Heart right ventricle (tissue), 16 donors: ENCODE measurements around the gene PEX26. TPM values are rescaled to one million over a fixed set of nuclear protein-coding genes. Genes with fewer than 3 reads are reported as not detected.

ENCODE experiments used
- ATAC-seq, 8 donors: fragments of 200-7000 bp; cut with Tn5 transposase; one replicate each; pipeline ENCODE4 v1.9.1; 2020; ENCODE audit warnings: mild to moderate bottlenecking in 8 of 8, moderate library complexity in 8 of 8, moderate number of reproducible peaks in 1 of 8
- DNase-seq, 2 donors: peaks; one replicate each; pipeline ENCODE4 v3.0.0-alpha.2; 2020
- H3K27ac ChIP-seq, 10 donors: fragments of 200-600 bp; sonication (generic) in 2 of 10; one replicate each; pipeline versions ENCODE4 v1.5.0 to v1.8.0; 2020 to 2022; ENCODE audit warnings: mild to moderate bottlenecking in 3 of 10
- H3K27me3 ChIP-seq, 7 donors: fragments of 200-600 bp; one replicate each; pipeline ENCODE4 v1.8.0; 2021 to 2022; ENCODE audit warnings: mild to moderate bottlenecking in 2 of 7
- H3K36me3 ChIP-seq, 9 donors: fragments of 200-600 bp; sonication (generic) in 1 of 9; one replicate each; pipeline versions ENCODE4 v1.5.0 to v1.8.0; 2020 to 2022; ENCODE audit warnings: mild to moderate bottlenecking in 2 of 9
- H3K4me1 ChIP-seq, 9 donors: fragments of 200-600 bp; sonication (generic) in 1 of 9; one replicate each; pipeline versions ENCODE4 v1.5.0 to v1.8.0; 2020 to 2022; ENCODE audit warnings: mild to moderate bottlenecking in 4 of 9
- H3K4me3 ChIP-seq, 10 donors: fragments of 200-600 bp; sonication (generic) in 2 of 10; one replicate each; pipeline versions ENCODE4 v1.5.0 to v1.8.0; 2020 to 2022; ENCODE audit warnings: mild to moderate bottlenecking in 7 of 10, moderate library complexity in 2 of 10
- H3K9me3 ChIP-seq, 11 donors: fragments of 200-600 bp in 10 of 11; sonication (generic) in 2 of 11; one replicate each; pipeline versions ENCODE4 v1.5.0 to v1.8.0; 2013 to 2022; ENCODE audit warnings: mild to moderate bottlenecking in 2 of 11, control low read depth in 1 of 11, moderate library complexity in 1 of 11
- CTCF ChIP-seq, 9 donors: fragments of 200-600 bp; sonication (generic) in 2 of 9; IDR thresholded peaks; one replicate each; pipeline versions ENCODE4 v1.5.0 to v1.8.0; 2021 to 2022; ENCODE audit warnings: antibody characterized with exemption in 9 of 9, mild to moderate bottlenecking in 5 of 9, moderate library complexity in 1 of 9
- WGBS, 2 donors: extraction: QIAGEN DNeasy Blood & Tissue Kit; methylation state at CpG; one replicate each; pipeline ENCODE4 v1.1.7; 2013; ENCODE audit warnings: inconsistent platforms in 1 of 2; 5-methylcytosine and 5-hydroxymethylcytosine counted together
- intact Hi-C, 10 donors: fragments of 100-400 bp; cut with DNase I; formaldehyde crosslinking; loops; one replicate each; pipeline versions ENCODE4 v1.11.1 to v1.14.2; 2022
- polyA plus RNA-seq, 2 donors: library from polyadenylated mRNA; stranded (reverse); fragments of 200-250 nt; gene quantifications; one replicate each; pipeline ENCODE4 v1.2.3, GENCODE V29; 2013
- total RNA-seq, 10 donors: library from RNA; stranded (reverse); fragmentation: NEBNext Ultra II Directional in 3 of 10; extraction: Animal tissue kit (Norgen Biotek cat#: 25700) in 3 of 10; gene quantifications; one replicate each; pipeline versions ENCODE4 v1.2.1 to v1.2.4, GENCODE V29; 2021 to 2023
- donor health status: Arrhythmogenic right ventricular cardiomyopathy.
- donor health status: ischemic (EF 13 %, LVEDD 7.1; RV severe dilation, severe dysfunction).
- donor health status: healthy with polysubstance abuse.
- donor health status: DM: no; HTN: yes; CAD: no.
- donor health status: DM: no; HTN: no; CAD: no.
- donor health status: ischemic (EF 25% LVEDD 6.9; RV normal size, moderate dysfunction).
- donor health status: ischemic (EF 25% LVEDD 5.7; RV mildly dilated, moderate dysfunction).
- donor health status: healthy.
- donor health status: DM: yes; HTN: yes; CAD: no.
- donor health status: Ischemic cardiomyopathy.
- donor health status: ischemic (EF 35%, LVEDD 5.7; RV mildly dilated, moderate dysfunction).
- donor health status: nonischemic (EF 11% LVEDD 7.7; RV severe dilation, severe dysfunction).
- donor health status: DM: yes; HTN: yes; CAD: no.
- donor health status: PGD.
- donor health status: ischemic (EF 29% LVEDD 5.4; RV normal size, mild dysfunction).
- donor health status: nonischemic (EF 23%, LVEDD 6.1; RV moderate dilation, normal function).

PEX26 gene
- total and polyA plus RNA-seq, 12 donors = 8.3 to 27.1 (median 20.2) TPM

GRCh38 chr22:18078329-18079041 is 695 bp downstream of the PEX26 start:
- Histone ChIP-seq H3K4me3 (peak overlapping the region; percentile 80 to 99 (median 93)), H3K4me1 (peaks cover 9 to 38% (median 29%) of the 10 kb centered on the region in 9 donors), H3K36me3 (peaks cover 0 to 43% (median 24%) of the 10 kb centered on the region in 9 donors), H3K27ac (peak overlapping the region in 9 of 10 donors; percentile 75 to 91 (median 87)), H3K9me3 (no peaks in the 10 kb centered on the region), H3K27me3 (no peaks in the 10 kb centered on the region)
- TF ChIP-seq CTCF (IDR thresholded peaks at IDR 0.05) = no peak
- 9 to 10% methylated on average over 45 of the region's 45 CpGs for WGBS, 2 donors
- intact Hi-C loops = loop anchor here in 9 of 10 donors (5.0 to 10.0 kb wide), 11 partner anchors 54 to 524 kb away; partner anchors contain the start of genes MICAL3 (in 2 of the 9) and BCL2L13 (in 1 of the 9)
- peak in 6 of 8 donors; percentile 3 to 57 (median 12) for ATAC-seq
- DNase-seq = peak in 1 of 2 donors; percentile 33

- no peaks in the 10 kb centered on the region for H3K27me3 ChIP-seq
- ATAC-seq = no peak
- H3K27ac ChIP-seq = no peak overlapping the region
- no peaks in the 10 kb centered on the region for H3K9me3 ChIP-seq
- no peak for TF ChIP-seq CTCF (IDR thresholded peaks at IDR 0.05)
- H3K4me3 ChIP-seq = no peak overlapping the region
- DNase-seq = no peak
- H3K4me1 ChIP-seq = peaks cover 9 to 38% (median 29%) of the 10 kb centered on the region in 9 donors
- intact Hi-C loops = loop anchor here in 9 of 10 donors (5.0 to 10.0 kb wide), 12 partner anchors 55 to 525 kb away; partner anchors contain the start of genes MICAL3 (in 2 of the 9) and BCL2L13 (in 1 of the 9)
- WGBS, 2 donors = 70 to 81% methylated on average over 4 of the region's 4 CpGs
- H3K36me3 ChIP-seq = peaks cover 0 to 56% (median 30%) of the 10 kb centered on the region in 9 donors
Measured at GRCh38 chr22:18079706-18080233, 2.0 kb downstream of the PEX26 start.

- Histone ChIP-seq H3K9me3 (no peaks in the 10 kb centered on the region), H3K4me1 (peaks cover 6 to 27% (median 23%) of the 10 kb centered on the region in 9 donors), H3K27ac (no peak overlapping the region), H3K4me3 (no peak overlapping the region), H3K36me3 (peaks cover 4 to 72% (median 37%) of the 10 kb centered on the region in 9 donors), H3K27me3 (no peaks in the 10 kb centered on the region)
- DNase-seq (no peak), ATAC-seq (no peak)
- TF ChIP-seq CTCF (IDR thresholded peaks at IDR 0.05) = no peak
- intact Hi-C loops = loop anchor here in 1 of 10 donors (10.0 kb wide), 1 partner anchor 327 kb away; no protein-coding TSS in a partner anchor
- WGBS, 2 donors = 77 to 78% methylated on average over 5 of the region's 5 CpGs
Measured at GRCh38 chr22:18081416-18081815, 3.6 kb downstream of the PEX26 start.

GRCh38 chr22:18082467-18082866 is 4.7 kb downstream of the PEX26 start:
- Histone ChIP-seq H3K9me3 (no peaks in the 10 kb centered on the region), H3K36me3 (peaks cover 4 to 83% (median 45%) of the 10 kb centered on the region in 9 donors), H3K4me1 (peaks cover 0 to 18% (median 14%) of the 10 kb centered on the region in 9 donors), H3K27ac (no peak overlapping the region), H3K27me3 (no peaks in the 10 kb centered on the region), H3K4me3 (no peak overlapping the region)
- TF ChIP-seq CTCF (IDR thresholded peaks at IDR 0.05) = no peak
- WGBS, 2 donors = 72 to 74% methylated on average over 2 of the region's 2 CpGs
- intact Hi-C loops = loop anchor here in 1 of 10 donors (10.0 kb wide), 1 partner anchor 328 kb away; no protein-coding TSS in a partner anchor
- ATAC-seq = no peak
- DNase-seq = no peak
